Liver (tissue), 9 donors: ENCODE data around the gene C2CD4C. TPM values are rescaled to one million over a fixed set of nuclear protein-coding genes. Genes with fewer than 3 reads are reported as not detected.

Experiments used
- DNase-seq: peaks from one replicate; pipeline ENCODE4 v3.0.0-alpha.2; 2017; ENCODE audit warnings: low spot score
- H3K27ac ChIP-seq, 2 donors: one replicate each; pipeline ENCODE4 v1.7.0; 2013; ENCODE audit warnings: inconsistent platforms in 2 of 2, low read length in 2 of 2, control low read depth in 1 of 2, low read depth in 1 of 2, mild to moderate bottlenecking in 1 of 2
- H3K27me3 ChIP-seq, 4 donors: one replicate each; pipeline versions ENCODE4 v1.6.1 to v1.7.0; 2013; ENCODE audit warnings: low read length in 3 of 4, inconsistent platforms in 1 of 4, mild to moderate bottlenecking in 1 of 4, moderate library complexity in 1 of 4; ENCODE audit not compliant: control insufficient read depth in 4 of 4, insufficient read depth in 4 of 4
- H3K36me3 ChIP-seq, 4 donors: one replicate each; pipeline versions ENCODE4 v1.6.1 to v1.7.0; 2013; ENCODE audit warnings: low read length in 3 of 4, mild to moderate bottlenecking in 3 of 4, low read depth in 1 of 4, moderate library complexity in 1 of 4; ENCODE audit not compliant: control insufficient read depth in 4 of 4, insufficient read depth in 3 of 4
- H3K4me1 ChIP-seq, 4 donors: one replicate each; pipeline versions ENCODE4 v1.6.1 to v1.7.0; 2013; ENCODE audit warnings: low read length in 3 of 4, mild to moderate bottlenecking in 3 of 4, moderate library complexity in 1 of 4; ENCODE audit not compliant: control insufficient read depth in 4 of 4, insufficient read depth in 4 of 4
- H3K4me3 ChIP-seq, 3 donors: one replicate each; pipeline versions ENCODE4 v1.6.1 to v1.7.0; 2013; ENCODE audit warnings: low read length in 3 of 3, control low read depth in 1 of 3, low read depth in 1 of 3, mild to moderate bottlenecking in 1 of 3
- H3K9ac ChIP-seq, 2 donors: one replicate each; pipeline ENCODE4 v1.7.0; 2013; ENCODE audit warnings: low read length in 2 of 2, mild to moderate bottlenecking in 2 of 2, moderate library complexity in 2 of 2, control low read depth in 1 of 2, low read depth in 1 of 2
- H3K9me3 ChIP-seq, 4 donors: one replicate each; pipeline versions ENCODE4 v1.6.1 to v1.7.0; 2013; ENCODE audit warnings: low read length in 3 of 4; ENCODE audit not compliant: control insufficient read depth in 4 of 4
- ATF3 ChIP-seq: IDR thresholded peaks from 2 replicates; pipeline ENCODE4 v1.6.1; 2016; ENCODE audit warnings: antibody characterized with exemption
- EGR1 ChIP-seq, 2 donors: IDR thresholded peaks; 2 replicates each; pipeline ENCODE4 v1.6.1; 2016 to 2018; ENCODE audit warnings: antibody characterized with exemption in 2 of 2, low read depth in 2 of 2
- FOXA1 ChIP-seq: IDR thresholded peaks from 2 replicates; pipeline ENCODE4 v1.6.1; 2016; ENCODE audit warnings: antibody characterized with exemption
- FOXA2 ChIP-seq: IDR thresholded peaks from 2 replicates; pipeline ENCODE4 v1.6.1; 2016; ENCODE audit warnings: antibody characterized with exemption
- GABPA ChIP-seq, 2 donors: IDR thresholded peaks in 1 of 2; conservative IDR thresholded peaks in 1 of 2; 2 replicates each; pipeline ENCODE4 v1.6.1; 2016; ENCODE audit warnings: antibody characterized with exemption in 2 of 2, mild to moderate bottlenecking in 1 of 2, moderate library complexity in 1 of 2
- HNF4A ChIP-seq, 2 donors: conservative IDR thresholded peaks; 2 replicates each; pipeline ENCODE4 v1.6.1; 2016; ENCODE audit warnings: antibody characterized with exemption in 2 of 2, mild to moderate bottlenecking in 2 of 2
- JUND ChIP-seq, 2 donors: IDR thresholded peaks; 2 replicates each; pipeline ENCODE4 v1.6.1; 2016; ENCODE audit warnings: antibody characterized with exemption in 2 of 2
- RAD21 ChIP-seq, 2 donors: IDR thresholded peaks; 2 replicates each; pipeline ENCODE4 v1.6.1; 2016; ENCODE audit warnings: antibody characterized with exemption in 2 of 2, mild to moderate bottlenecking in 2 of 2
- RXRA ChIP-seq, 2 donors: IDR thresholded peaks; 2 replicates each; pipeline ENCODE4 v1.6.1; 2017 to 2018; ENCODE audit warnings: antibody characterized with exemption in 2 of 2, mild to moderate bottlenecking in 1 of 2
- SP1 ChIP-seq: IDR thresholded peaks from 2 replicates; pipeline ENCODE4 v1.6.1; 2018; ENCODE audit warnings: antibody characterized with exemption, mild to moderate bottlenecking
- TAF1 ChIP-seq: conservative IDR thresholded peaks from 2 replicates; pipeline ENCODE4 v1.6.1; 2016; ENCODE audit warnings: antibody characterized with exemption, mild to moderate bottlenecking
- YY1 ChIP-seq: IDR thresholded peaks from 2 replicates; pipeline ENCODE4 v1.6.1; 2016; ENCODE audit warnings: antibody characterized with exemption, mild to moderate bottlenecking
- WGBS: extraction: QIAGEN DNeasy Blood & Tissue Kit; methylation state at CpG from one replicate; pipeline ENCODE4 v1.1.7; 2013; 5-methylcytosine and 5-hydroxymethylcytosine counted together
- polyA plus RNA-seq, 2 donors: library from polyadenylated mRNA; stranded (reverse) in 1 of 2; unstranded in 1 of 2; fragments of 200-250 nt in 1 of 2; fragments of >200 nt in 1 of 2; fragmentation: Nextera tagmentation in 1 of 2; extraction: Ambion mirVana in 1 of 2; gene quantifications; one replicate each; pipeline versions ENCODE4 v1.2.1 to v1.2.3, GENCODE V29; 2013 to 2015
- total RNA-seq, 2 donors: library from RNA; depleted of rRNA; stranded (reverse); fragments of >200 nt; gene quantifications; one replicate each; pipeline ENCODE4 v1.2.3, GENCODE V29; 2014
- TF ChIP-seq, protein P1 (sequence below): fragments of 150-350 bp; IDR thresholded peaks from 2 replicates; pipeline ENCODE4 v1.5.1; 2017; ENCODE audit warnings: improper control_type of control experiment, low read depth, low read length; ENCODE audit not compliant: missing input control
- TF ChIP-seq, protein P2 (sequence below): IDR thresholded peaks from 2 replicates; pipeline ENCODE4 v1.6.1; 2016; ENCODE audit warnings: antibody characterized with exemption
- TF ChIP-seq, protein P3 (sequence below): IDR thresholded peaks from 2 replicates; pipeline ENCODE4 v1.6.1; 2016; ENCODE audit warnings: antibody characterized with exemption
- TF ChIP-seq, protein P4 (sequence below): IDR thresholded peaks from 2 replicates; pipeline ENCODE4 v1.6.1; 2016; ENCODE audit warnings: antibody characterized with exemption, mild to moderate bottlenecking
- donor health status: healthy.
- donor health status: healthy.
- donor health status: healthy.
- donor health status: healthy.
- donor health status: healthy.

Gene C2CD4C
- total and polyA plus RNA-seq, 4 donors, result 0.08 to 0.42 (median 0.19) TPM

GRCh38 chr19:397941-398706 lies 10.8 kb downstream of the C2CD4C start:
- 92% methylated on average over 31 of the region's 31 CpGs for WGBS
- TF ChIP-seq SP1, result no peak
- TF ChIP-seq JUND (IDR thresholded peaks at IDR 0.05), result no peak
- TF ChIP-seq TAF1, result no peak
- TF ChIP-seq RAD21 (IDR thresholded peaks at IDR 0.05), result no peak
- no peak for TF ChIP-seq ATF3
- TF ChIP-seq FOXA2, result no peak
- TF ChIP-seq HNF4A (conservative IDR thresholded peaks at IDR 0.05), result no peak
- TF ChIP-seq, protein P1, sequence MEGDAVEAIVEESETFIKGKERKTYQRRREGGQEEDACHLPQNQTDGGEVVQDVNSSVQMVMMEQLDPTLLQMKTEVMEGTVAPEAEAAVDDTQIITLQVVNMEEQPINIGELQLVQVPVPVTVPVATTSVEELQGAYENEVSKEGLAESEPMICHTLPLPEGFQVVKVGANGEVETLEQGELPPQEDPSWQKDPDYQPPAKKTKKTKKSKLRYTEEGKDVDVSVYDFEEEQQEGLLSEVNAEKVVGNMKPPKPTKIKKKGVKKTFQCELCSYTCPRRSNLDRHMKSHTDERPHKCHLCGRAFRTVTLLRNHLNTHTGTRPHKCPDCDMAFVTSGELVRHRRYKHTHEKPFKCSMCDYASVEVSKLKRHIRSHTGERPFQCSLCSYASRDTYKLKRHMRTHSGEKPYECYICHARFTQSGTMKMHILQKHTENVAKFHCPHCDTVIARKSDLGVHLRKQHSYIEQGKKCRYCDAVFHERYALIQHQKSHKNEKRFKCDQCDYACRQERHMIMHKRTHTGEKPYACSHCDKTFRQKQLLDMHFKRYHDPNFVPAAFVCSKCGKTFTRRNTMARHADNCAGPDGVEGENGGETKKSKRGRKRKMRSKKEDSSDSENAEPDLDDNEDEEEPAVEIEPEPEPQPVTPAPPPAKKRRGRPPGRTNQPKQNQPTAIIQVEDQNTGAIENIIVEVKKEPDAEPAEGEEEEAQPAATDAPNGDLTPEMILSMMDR, result no peak
- no peak for TF ChIP-seq FOXA1
- TF ChIP-seq, protein P2, sequence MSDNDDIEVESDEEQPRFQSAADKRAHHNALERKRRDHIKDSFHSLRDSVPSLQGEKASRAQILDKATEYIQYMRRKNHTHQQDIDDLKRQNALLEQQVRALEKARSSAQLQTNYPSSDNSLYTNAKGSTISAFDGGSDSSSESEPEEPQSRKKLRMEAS, result no peak
- TF ChIP-seq EGR1 (IDR thresholded peaks at IDR 0.05; ENCODE audit: low read depth in 2 of 2), result no peak
- no peak for DNase-seq
- Histone ChIP-seq H3K4me3 (no peak overlapping the region), H3K9ac (no peak overlapping the region), H3K27me3 (peaks cover 0 to 3% (median 0%) of the 10 kb centered on the region in 4 donors), H3K9me3 (no peaks in the 10 kb centered on the region), H3K36me3 (no peaks in the 10 kb centered on the region), H3K4me1 (no peaks in the 10 kb centered on the region), H3K27ac (no peak overlapping the region)

DNA sequence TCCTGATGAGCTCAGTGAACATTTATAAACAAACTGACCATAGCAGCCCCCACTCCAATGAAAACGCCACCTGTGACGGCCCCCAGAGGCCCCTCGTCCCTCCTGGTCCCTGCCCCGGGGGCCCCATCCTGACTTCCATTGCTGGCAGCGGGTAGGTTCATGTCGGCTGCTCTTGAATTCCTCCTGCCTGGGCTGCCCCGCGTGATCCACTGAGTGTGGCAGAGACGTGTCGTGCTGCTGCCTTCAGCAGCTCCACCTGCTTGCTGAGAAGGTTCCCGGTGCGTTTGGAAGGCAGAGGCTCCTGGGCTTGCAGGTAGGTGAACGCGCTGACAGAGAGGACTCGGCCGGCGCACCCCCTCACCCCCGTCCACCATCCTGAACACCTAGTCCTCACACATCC lies 11.6 kb downstream of the C2CD4C start:
- H3K27ac ChIP-seq, result no peak overlapping the region
- no peaks in the 10 kb centered on the region for H3K4me1 ChIP-seq
- H3K4me3 ChIP-seq, result no peak overlapping the region
- no peaks in the 10 kb centered on the region for H3K9me3 ChIP-seq
- peaks cover 0 to 3% (median 0%) of the 10 kb centered on the region in 4 donors for H3K27me3 ChIP-seq
- DNase-seq, result no peak
- TF ChIP-seq YY1, result no peak
- TF ChIP-seq, protein P3, sequence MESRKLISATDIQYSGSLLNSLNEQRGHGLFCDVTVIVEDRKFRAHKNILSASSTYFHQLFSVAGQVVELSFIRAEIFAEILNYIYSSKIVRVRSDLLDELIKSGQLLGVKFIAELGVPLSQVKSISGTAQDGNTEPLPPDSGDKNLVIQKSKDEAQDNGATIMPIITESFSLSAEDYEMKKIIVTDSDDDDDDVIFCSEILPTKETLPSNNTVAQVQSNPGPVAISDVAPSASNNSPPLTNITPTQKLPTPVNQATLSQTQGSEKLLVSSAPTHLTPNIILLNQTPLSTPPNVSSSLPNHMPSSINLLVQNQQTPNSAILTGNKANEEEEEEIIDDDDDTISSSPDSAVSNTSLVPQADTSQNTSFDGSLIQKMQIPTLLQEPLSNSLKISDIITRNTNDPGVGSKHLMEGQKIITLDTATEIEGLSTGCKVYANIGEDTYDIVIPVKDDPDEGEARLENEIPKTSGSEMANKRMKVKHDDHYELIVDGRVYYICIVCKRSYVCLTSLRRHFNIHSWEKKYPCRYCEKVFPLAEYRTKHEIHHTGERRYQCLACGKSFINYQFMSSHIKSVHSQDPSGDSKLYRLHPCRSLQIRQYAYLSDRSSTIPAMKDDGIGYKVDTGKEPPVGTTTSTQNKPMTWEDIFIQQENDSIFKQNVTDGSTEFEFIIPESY, result no peak
- TF ChIP-seq, protein P4, sequence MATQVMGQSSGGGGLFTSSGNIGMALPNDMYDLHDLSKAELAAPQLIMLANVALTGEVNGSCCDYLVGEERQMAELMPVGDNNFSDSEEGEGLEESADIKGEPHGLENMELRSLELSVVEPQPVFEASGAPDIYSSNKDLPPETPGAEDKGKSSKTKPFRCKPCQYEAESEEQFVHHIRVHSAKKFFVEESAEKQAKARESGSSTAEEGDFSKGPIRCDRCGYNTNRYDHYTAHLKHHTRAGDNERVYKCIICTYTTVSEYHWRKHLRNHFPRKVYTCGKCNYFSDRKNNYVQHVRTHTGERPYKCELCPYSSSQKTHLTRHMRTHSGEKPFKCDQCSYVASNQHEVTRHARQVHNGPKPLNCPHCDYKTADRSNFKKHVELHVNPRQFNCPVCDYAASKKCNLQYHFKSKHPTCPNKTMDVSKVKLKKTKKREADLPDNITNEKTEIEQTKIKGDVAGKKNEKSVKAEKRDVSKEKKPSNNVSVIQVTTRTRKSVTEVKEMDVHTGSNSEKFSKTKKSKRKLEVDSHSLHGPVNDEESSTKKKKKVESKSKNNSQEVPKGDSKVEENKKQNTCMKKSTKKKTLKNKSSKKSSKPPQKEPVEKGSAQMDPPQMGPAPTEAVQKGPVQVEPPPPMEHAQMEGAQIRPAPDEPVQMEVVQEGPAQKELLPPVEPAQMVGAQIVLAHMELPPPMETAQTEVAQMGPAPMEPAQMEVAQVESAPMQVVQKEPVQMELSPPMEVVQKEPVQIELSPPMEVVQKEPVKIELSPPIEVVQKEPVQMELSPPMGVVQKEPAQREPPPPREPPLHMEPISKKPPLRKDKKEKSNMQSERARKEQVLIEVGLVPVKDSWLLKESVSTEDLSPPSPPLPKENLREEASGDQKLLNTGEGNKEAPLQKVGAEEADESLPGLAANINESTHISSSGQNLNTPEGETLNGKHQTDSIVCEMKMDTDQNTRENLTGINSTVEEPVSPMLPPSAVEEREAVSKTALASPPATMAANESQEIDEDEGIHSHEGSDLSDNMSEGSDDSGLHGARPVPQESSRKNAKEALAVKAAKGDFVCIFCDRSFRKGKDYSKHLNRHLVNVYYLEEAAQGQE, result no peak
- TF ChIP-seq RXRA (IDR thresholded peaks at IDR 0.05), result no peak
- TF ChIP-seq GABPA (IDR thresholded peaks at IDR 0.05 in 1 of 2, conservative IDR thresholded peaks at IDR 0.05 in 1 of 2), result no peak
- TF ChIP-seq, protein P2, result no peak
- TF ChIP-seq RAD21 (IDR thresholded peaks at IDR 0.05), result no peak
- TF ChIP-seq HNF4A (conservative IDR thresholded peaks at IDR 0.05), result no peak
- no peaks in the 10 kb centered on the region for H3K36me3 ChIP-seq
- 72% methylated on average over 18 of the region's 18 CpGs for WGBS
- no peak overlapping the region for H3K9ac ChIP-seq
